ENCODE measurements around the gene FOLR3. TPM values are rescaled to one million over a fixed set of nuclear protein-coding genes. Genes with fewer than 3 reads are reported as not detected.

The FOLR3 gene
- total RNA-seq, 1 experiment from 2014 or later: not detected

- no peak overlapping the region for H3K27ac Mint-ChIP-seq
- H3K27me3 Mint-ChIP-seq (ENCODE audit: low read depth): peaks cover 36% of the 10 kb centered on the region
- no peaks in the 10 kb centered on the region for H3K36me3 Mint-ChIP-seq
- H3K4me1 Mint-ChIP-seq: no peaks in the 10 kb centered on the region
- CTCF ChIA-PET: interaction anchor here (1.2 kb wide), 1 partner anchor 111 kb away, joined by 3 read pairs; no protein-coding TSS in a partner anchor
- ATAC-seq (no peak), DNase-seq (ENCODE audit: low spot score) (no peak)
- no peaks in the 10 kb centered on the region for H3K9me3 Mint-ChIP-seq
- POLR2A ChIA-PET: no interaction called here
- TF ChIP-seq ESRRA (CRISPR knock-in tag; IDR thresholded peaks at IDR 0.05; ENCODE audit: borderline replicate concordance) (no peak), ZNF317 (CRISPR knock-in tag; IDR thresholded peaks at IDR 0.05; ENCODE audit: borderline replicate concordance, low read depth) (0 out of 2 replicates have a peak, but pooled peaks have one; percentile 43)
- H3K4me3 Mint-ChIP-seq: no peak overlapping the region
These were observed 1.2 kb downstream of the FOLR3 start for GRCh38 chr11:72136684-72137262.

DNA sequence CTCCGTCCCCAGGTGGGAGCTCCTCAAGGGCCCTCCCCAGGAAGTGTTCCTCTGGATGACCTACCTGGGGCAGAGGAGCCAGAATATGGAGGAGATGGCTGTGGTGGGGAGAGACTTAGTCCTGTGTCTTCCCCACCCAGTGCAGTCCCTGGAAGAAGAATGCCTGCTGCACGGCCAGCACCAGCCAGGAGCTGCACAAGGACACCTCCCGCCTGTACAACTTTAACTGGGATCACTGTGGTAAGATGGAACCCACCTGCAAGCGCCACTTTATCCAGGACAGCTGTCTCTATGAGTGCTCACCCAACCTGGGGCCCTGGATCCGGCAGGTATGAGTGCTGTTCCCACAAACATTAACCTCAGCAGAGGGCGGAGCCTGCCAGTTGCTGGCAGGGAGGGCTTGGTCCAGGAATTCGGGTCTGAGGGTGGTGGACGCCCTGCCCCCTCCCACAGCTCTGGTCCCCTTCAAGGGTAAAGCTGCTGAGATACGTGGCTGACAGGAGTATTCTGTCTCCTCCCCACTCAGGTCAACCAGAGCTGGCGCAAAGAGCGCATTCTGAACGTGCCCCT, 3.4 kb downstream of the FOLR3 start:
- no peak for DNase-seq (ENCODE audit: low spot score)
- H3K36me3 Mint-ChIP-seq: no peaks in the 10 kb centered on the region
- H3K4me1 Mint-ChIP-seq: no peaks in the 10 kb centered on the region
- no peak overlapping the region for H3K27ac Mint-ChIP-seq
- H3K4me3 Mint-ChIP-seq: no peak overlapping the region
- ChIA-PET CTCF (no interaction called here), POLR2A (no interaction called here)
- no peak for ATAC-seq
- peaks cover 26% of the 10 kb centered on the region for H3K27me3 Mint-ChIP-seq (ENCODE audit: low read depth)
- TF ChIP-seq TP53 (CRISPR knock-in tag; IDR thresholded peaks at IDR 0.05) (no peak), CREM (CRISPR knock-in tag; IDR thresholded peaks at IDR 0.05) (no peak), CBFB (CRISPR knock-in tag; IDR thresholded peaks at IDR 0.05; ENCODE audit: low read depth) (no peak), KAT7 (CRISPR knock-in tag; IDR thresholded peaks at IDR 0.05; ENCODE audit: borderline replicate concordance) (no peak), TEAD1 (CRISPR knock-in tag; IDR thresholded peaks at IDR 0.05) (no peak), JUN (CRISPR knock-in tag; IDR thresholded peaks at IDR 0.05) (no peak), RELA (CRISPR knock-in tag; IDR thresholded peaks at IDR 0.05; ENCODE audit: borderline replicate concordance) (no peak), SMAD3 (CRISPR knock-in tag; IDR thresholded peaks at IDR 0.05; ENCODE audit: borderline replicate concordance) (no peak), ZBTB21 (CRISPR knock-in tag; IDR thresholded peaks at IDR 0.05; ENCODE audit: borderline replicate concordance) (no peak), ATF1 (CRISPR knock-in tag; IDR thresholded peaks at IDR 0.05) (no peak), ZNF219 (CRISPR knock-in tag; IDR thresholded peaks at IDR 0.05; ENCODE audit: borderline replicate concordance) (no peak), TEAD4 (CRISPR knock-in tag; IDR thresholded peaks at IDR 0.05) (no peak)
- TF ChIP-seq, protein P1, sequence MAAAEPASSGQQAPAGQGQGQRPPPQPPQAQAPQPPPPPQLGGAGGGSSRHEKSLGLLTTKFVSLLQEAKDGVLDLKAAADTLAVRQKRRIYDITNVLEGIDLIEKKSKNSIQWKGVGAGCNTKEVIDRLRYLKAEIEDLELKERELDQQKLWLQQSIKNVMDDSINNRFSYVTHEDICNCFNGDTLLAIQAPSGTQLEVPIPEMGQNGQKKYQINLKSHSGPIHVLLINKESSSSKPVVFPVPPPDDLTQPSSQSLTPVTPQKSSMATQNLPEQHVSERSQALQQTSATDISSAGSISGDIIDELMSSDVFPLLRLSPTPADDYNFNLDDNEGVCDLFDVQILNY (CRISPR knock-in tag; IDR thresholded peaks at IDR 0.05): no peak
- TF ChIP-seq, protein P2, sequence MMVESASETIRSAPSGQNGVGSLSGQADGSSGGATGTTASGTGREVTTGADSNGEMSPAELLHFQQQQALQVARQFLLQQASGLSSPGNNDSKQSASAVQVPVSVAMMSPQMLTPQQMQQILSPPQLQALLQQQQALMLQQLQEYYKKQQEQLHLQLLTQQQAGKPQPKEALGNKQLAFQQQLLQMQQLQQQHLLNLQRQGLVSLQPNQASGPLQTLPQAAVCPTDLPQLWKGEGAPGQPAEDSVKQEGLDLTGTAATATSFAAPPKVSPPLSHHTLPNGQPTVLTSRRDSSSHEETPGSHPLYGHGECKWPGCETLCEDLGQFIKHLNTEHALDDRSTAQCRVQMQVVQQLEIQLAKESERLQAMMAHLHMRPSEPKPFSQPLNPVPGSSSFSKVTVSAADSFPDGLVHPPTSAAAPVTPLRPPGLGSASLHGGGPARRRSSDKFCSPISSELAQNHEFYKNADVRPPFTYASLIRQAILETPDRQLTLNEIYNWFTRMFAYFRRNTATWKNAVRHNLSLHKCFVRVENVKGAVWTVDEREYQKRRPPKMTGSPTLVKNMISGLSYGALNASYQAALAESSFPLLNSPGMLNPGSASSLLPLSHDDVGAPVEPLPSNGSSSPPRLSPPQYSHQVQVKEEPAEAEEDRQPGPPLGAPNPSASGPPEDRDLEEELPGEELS (CRISPR knock-in tag; IDR thresholded peaks at IDR 0.05): no peak
- TF ChIP-seq, protein P3, sequence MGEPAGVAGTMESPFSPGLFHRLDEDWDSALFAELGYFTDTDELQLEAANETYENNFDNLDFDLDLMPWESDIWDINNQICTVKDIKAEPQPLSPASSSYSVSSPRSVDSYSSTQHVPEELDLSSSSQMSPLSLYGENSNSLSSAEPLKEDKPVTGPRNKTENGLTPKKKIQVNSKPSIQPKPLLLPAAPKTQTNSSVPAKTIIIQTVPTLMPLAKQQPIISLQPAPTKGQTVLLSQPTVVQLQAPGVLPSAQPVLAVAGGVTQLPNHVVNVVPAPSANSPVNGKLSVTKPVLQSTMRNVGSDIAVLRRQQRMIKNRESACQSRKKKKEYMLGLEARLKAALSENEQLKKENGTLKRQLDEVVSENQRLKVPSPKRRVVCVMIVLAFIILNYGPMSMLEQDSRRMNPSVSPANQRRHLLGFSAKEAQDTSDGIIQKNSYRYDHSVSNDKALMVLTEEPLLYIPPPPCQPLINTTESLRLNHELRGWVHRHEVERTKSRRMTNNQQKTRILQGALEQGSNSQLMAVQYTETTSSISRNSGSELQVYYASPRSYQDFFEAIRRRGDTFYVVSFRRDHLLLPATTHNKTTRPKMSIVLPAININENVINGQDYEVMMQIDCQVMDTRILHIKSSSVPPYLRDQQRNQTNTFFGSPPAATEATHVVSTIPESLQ (CRISPR knock-in tag; IDR thresholded peaks at IDR 0.05): no peak
- TF ChIP-seq, protein P4, sequence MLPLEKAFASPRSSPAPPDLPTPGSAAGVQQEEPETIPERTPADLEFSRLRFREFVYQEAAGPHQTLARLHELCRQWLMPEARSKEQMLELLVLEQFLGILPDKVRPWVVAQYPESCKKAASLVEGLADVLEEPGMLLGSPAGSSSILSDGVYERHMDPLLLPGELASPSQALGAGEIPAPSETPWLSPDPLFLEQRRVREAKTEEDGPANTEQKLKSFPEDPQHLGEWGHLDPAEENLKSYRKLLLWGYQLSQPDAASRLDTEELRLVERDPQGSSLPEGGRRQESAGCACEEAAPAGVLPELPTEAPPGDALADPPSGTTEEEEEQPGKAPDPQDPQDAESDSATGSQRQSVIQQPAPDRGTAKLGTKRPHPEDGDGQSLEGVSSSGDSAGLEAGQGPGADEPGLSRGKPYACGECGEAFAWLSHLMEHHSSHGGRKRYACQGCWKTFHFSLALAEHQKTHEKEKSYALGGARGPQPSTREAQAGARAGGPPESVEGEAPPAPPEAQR (CRISPR knock-in tag; IDR thresholded peaks at IDR 0.05): no peak
- TF ChIP-seq, protein P5, sequence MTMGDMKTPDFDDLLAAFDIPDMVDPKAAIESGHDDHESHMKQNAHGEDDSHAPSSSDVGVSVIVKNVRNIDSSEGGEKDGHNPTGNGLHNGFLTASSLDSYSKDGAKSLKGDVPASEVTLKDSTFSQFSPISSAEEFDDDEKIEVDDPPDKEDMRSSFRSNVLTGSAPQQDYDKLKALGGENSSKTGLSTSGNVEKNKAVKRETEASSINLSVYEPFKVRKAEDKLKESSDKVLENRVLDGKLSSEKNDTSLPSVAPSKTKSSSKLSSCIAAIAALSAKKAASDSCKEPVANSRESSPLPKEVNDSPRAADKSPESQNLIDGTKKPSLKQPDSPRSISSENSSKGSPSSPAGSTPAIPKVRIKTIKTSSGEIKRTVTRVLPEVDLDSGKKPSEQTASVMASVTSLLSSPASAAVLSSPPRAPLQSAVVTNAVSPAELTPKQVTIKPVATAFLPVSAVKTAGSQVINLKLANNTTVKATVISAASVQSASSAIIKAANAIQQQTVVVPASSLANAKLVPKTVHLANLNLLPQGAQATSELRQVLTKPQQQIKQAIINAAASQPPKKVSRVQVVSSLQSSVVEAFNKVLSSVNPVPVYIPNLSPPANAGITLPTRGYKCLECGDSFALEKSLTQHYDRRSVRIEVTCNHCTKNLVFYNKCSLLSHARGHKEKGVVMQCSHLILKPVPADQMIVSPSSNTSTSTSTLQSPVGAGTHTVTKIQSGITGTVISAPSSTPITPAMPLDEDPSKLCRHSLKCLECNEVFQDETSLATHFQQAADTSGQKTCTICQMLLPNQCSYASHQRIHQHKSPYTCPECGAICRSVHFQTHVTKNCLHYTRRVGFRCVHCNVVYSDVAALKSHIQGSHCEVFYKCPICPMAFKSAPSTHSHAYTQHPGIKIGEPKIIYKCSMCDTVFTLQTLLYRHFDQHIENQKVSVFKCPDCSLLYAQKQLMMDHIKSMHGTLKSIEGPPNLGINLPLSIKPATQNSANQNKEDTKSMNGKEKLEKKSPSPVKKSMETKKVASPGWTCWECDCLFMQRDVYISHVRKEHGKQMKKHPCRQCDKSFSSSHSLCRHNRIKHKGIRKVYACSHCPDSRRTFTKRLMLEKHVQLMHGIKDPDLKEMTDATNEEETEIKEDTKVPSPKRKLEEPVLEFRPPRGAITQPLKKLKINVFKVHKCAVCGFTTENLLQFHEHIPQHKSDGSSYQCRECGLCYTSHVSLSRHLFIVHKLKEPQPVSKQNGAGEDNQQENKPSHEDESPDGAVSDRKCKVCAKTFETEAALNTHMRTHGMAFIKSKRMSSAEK (CRISPR knock-in tag; IDR thresholded peaks at IDR 0.05; ENCODE audit: borderline replicate concordance): no peak
- TF ChIP-seq, protein P6, sequence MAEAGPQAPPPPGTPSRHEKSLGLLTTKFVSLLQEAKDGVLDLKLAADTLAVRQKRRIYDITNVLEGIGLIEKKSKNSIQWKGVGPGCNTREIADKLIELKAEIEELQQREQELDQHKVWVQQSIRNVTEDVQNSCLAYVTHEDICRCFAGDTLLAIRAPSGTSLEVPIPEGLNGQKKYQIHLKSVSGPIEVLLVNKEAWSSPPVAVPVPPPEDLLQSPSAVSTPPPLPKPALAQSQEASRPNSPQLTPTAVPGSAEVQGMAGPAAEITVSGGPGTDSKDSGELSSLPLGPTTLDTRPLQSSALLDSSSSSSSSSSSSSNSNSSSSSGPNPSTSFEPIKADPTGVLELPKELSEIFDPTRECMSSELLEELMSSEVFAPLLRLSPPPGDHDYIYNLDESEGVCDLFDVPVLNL (CRISPR knock-in tag; IDR thresholded peaks at IDR 0.05; ENCODE audit: borderline replicate concordance, low read depth): no peak
- no peaks in the 10 kb centered on the region for H3K9me3 Mint-ChIP-seq

All from WTC11 (cell line).